ENCODE data around the gene SH3BP2. TPM values are rescaled to one million over a fixed set of nuclear protein-coding genes. Genes with fewer than 3 reads are reported as not detected.

Gene SH3BP2
- total RNA-seq, 2 experiments from 2014 or later: 69.3 to 78.2 TPM

DNA sequence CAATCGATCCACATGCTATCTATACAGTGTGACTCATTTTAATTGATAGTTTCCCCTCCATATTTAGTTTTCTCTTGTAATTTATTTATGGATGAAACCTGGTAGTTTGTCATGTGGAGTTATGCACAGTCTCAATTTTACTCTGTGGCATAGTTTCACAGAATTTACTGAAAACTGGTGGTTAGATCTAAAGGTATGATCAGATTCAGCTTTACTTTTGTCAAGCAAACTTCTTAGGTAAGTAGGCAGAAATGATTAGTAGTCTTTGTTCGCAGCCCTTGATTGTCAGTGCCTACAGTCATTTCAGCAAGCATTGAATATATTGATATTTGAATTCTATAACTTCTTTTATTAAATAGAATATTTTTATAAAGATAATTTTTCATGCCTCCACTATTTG is 53.3 kb downstream of the SH3BP2 start:
- Mint-ChIP-seq H3K27me3 (no peaks in the 10 kb centered on the region), H3K9me3 (no peaks in the 10 kb centered on the region), H3K4me3 (peak overlapping the region; percentile 89), H3K4me1 (peaks cover 58% of the 10 kb centered on the region), H3K36me3 (ENCODE audit: low read depth) (peaks cover 20% of the 10 kb centered on the region), H3K27ac (peak overlapping the region; percentile 15)
- DNase-seq: no peak
- ChIA-PET POLR2A (no interaction called here), CTCF (no interaction called here)

DNA sequence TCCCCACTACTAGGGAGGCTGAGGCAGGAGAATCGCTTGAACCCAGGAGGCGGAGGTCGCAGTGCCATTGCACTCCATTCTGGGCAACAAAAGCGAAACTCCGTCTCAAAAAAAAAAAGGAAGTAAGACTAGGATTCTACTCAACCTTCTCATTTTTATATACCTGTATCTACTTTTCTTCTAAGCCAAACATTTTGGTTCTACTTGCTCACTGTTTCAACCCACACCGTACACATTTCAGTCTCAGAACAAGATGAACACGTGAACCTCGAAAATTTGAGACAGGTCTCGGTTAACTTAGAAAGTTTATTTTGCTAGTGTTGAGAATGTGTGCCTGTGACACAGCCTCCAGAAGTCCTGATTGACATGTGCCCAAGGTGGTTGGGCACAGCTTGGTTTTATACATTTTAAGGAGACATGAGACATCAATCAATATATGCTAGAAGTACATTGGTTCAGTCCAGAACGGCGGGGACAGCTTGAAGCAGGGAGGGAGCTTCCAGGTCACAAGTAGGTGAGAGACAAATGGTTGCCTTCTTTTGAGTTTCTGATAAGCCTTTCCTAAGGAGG is 54.5 kb downstream of the SH3BP2 start:
- DNase-seq: no peak
- Mint-ChIP-seq H3K9me3 (no peaks in the 10 kb centered on the region), H3K27me3 (no peaks in the 10 kb centered on the region), H3K4me1 (peaks cover 66% of the 10 kb centered on the region), H3K27ac (no peak overlapping the region), H3K36me3 (ENCODE audit: low read depth) (peaks cover 18% of the 10 kb centered on the region), H3K4me3 (no peak overlapping the region)
- ChIA-PET CTCF (interaction anchor here (0.7 kb wide), 1 partner anchor 16 kb away, joined by 3 read pairs; no protein-coding TSS in a partner anchor), POLR2A (no interaction called here)

DNA sequence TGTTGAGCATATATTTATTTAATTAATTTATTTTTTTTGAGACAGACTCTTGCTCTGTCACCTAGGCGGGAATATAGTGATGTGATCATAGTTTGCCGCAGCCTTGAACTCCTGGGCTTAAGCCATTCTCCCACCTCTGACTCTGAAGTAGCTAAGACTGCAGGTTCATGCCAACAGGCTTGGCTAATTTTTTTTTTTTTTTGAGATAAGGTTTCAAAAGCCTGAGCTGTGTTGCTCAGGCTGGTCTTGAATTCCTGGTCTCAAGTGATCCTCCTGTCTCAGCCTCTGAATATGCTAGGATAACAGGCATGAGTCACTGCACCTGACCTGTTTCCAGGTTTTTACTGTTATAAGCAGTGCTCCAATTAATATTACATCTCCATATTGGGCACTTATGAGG is 55.6 kb downstream of the SH3BP2 start:
- CTCF ChIA-PET: interaction anchor here (0.6 to 1.0 kb wide), 2 partner anchors 85 to 197 kb away, joined by 3 read pairs; no protein-coding TSS in a partner anchor
- Mint-ChIP-seq H3K4me3 (no peak overlapping the region), H3K4me1 (peaks cover 65% of the 10 kb centered on the region), H3K27me3 (no peaks in the 10 kb centered on the region), H3K36me3 (ENCODE audit: low read depth) (peaks cover 16% of the 10 kb centered on the region), H3K9me3 (no peaks in the 10 kb centered on the region), H3K27ac (no peak overlapping the region)
- no peak for DNase-seq
- POLR2A ChIA-PET: no interaction called here

DNA sequence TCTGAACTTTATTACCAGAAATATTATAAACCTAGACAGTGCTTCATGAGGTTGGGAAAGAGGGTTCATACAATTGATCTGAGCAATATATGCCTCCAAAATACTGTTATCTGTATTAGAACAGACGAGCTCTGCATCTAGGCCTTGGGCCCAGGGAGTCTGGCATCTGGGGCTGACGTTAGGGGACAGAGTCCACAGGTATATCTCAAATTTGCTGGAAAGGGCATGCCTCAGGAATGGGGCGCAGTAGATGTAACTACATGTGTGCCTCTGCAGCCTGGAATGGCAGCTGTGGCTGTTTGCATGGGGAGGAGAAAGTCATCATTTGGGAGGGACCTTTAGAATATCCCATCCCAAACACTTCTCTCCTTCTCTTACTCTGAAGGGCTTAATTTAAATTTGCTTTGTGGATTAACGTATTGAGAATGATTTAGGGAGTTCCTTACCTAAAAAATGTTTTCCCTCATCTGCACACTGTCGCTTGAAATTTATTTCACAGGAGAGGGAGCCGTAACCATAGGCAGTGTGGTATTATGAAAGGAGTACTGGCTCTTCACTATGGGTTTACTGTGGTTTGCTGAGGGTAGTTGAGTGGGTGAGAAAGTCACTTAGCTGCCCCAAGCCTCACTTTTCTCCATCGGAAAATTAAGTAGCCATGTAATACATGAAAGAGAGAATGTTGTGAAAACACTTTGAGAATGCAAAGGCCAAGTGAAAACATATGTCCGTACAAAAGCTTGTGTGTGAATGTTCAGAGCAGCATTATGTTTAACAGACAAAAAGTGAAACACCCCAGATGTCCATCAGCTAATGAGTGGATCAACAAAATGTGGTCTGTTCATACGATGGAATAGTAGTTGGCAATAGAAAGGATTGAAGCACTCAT is 56.6 kb downstream of the SH3BP2 start:
- no peak for DNase-seq
- H3K9me3 Mint-ChIP-seq: no peaks in the 10 kb centered on the region
- no peak overlapping the region for H3K27ac Mint-ChIP-seq
- peaks cover 23% of the 10 kb centered on the region for H3K36me3 Mint-ChIP-seq (ENCODE audit: low read depth)
- ChIA-PET POLR2A (no interaction called here), CTCF (interaction anchor here (0.6 to 1.0 kb wide), 2 partner anchors 86 to 612 kb away, joined by 3 read pairs; no protein-coding TSS in a partner anchor)
- peaks cover 67% of the 10 kb centered on the region for H3K4me1 Mint-ChIP-seq
- H3K27me3 Mint-ChIP-seq: no peaks in the 10 kb centered on the region
- no peak overlapping the region for H3K4me3 Mint-ChIP-seq

DNA sequence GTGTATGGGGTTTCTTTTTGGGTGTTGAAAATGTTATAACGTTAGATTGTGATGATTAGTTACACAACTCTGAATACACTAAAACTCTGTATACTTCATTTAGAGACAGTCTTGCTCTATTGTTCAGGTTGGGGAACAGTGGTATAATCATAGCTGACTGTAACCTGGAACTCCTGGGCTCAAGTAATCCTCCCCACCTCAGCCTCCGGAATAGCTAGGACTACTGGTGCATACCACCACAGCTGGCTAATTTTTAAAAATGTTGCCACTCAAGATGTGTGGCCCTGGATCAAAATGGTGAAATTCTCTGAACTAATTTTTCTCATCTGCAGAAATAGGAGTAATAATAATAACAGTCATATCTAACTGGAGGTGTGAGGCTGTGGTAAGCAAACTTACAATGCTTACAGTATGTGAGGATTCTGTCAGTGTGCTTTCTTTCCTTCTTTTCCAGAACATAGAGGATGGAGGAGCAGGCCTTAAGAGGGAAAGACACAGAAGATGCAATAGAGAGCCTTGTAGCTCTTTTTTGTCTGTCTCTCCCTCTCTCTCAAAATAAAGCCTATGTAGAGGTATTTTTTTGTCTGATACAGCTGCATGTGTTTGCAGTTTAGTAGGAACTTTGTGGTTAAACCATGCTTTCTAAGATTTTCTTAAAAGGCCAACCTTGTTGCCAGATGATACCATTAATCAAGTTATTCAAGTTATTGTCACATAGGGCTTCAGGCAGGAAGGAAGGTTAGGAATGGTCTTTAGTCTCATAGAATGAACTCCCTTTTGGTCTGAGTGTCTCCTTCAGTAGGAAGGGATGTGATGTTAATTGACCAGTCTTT is 58.3 kb downstream of the SH3BP2 start:
- Mint-ChIP-seq H3K36me3 (ENCODE audit: low read depth) (peaks cover 25% of the 10 kb centered on the region), H3K27me3 (no peaks in the 10 kb centered on the region), H3K4me3 (no peak overlapping the region), H3K27ac (no peak overlapping the region), H3K4me1 (peaks cover 58% of the 10 kb centered on the region), H3K9me3 (peaks cover 2% of the 10 kb centered on the region)
- ChIA-PET CTCF (interaction anchor here (0.9 kb wide), 1 partner anchor 90 kb away, joined by 3 read pairs; no protein-coding TSS in a partner anchor), POLR2A (no interaction called here)
- no peak for DNase-seq

DNA sequence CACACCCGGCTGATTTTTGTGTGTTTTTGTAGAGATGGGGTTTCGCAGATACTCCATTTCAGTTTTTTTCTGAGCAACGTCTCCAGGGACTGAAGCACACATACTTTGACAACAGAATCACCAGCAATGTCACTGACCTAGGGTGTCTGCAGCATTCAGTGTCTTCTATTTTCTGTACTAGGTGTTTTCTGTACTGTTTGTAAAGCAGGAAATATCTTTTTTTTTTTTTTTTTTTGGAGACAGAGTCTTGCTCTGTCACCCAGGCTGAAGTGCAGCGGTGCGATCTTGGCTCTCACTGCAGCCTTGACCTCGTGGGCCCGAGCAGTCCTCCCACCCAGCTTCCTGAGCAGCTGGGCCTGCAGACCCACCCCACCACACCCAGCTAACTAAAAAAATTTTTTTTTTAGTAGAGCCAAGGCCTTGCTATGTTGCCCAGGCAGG is 59.6 kb downstream of the SH3BP2 start:
- H3K4me1 Mint-ChIP-seq: peaks cover 52% of the 10 kb centered on the region
- ChIA-PET POLR2A (no interaction called here), CTCF (interaction anchor here (0.8 to 1.0 kb wide), 3 partner anchors 42 to 109 kb away, joined by 3 to 4 read pairs (median 4); no protein-coding TSS in a partner anchor)
- DNase-seq: no peak
- peaks cover 30% of the 10 kb centered on the region for H3K36me3 Mint-ChIP-seq (ENCODE audit: low read depth)
- no peaks in the 10 kb centered on the region for H3K27me3 Mint-ChIP-seq
- H3K4me3 Mint-ChIP-seq: peak overlapping the region; percentile 34
- H3K27ac Mint-ChIP-seq: peak overlapping the region; percentile 73
- H3K9me3 Mint-ChIP-seq: peaks cover 3% of the 10 kb centered on the region

DNA sequence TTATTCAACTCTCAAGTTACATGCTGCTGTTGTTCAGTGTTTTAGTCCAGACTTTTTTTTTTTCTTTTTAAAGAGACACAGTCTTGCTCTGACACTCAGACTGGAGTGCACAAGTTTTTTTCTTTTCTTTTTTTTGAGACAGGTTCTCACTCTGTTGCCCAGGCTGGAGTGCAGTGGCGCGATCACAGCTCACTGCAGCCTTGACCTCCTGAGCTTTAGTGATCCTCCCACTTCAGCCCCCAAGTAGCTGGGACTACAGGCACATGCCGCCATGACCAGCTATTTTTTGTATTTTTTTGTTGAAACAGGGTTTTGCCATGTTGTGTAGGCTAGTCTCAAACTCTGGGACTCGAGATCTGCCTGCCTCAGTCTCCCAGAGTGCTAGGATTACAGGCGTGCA is 62.7 kb downstream of the SH3BP2 start:
- peaks cover 64% of the 10 kb centered on the region for H3K4me1 Mint-ChIP-seq
- no peak for DNase-seq
- ChIA-PET CTCF (no interaction called here), POLR2A (no interaction called here)
- H3K9me3 Mint-ChIP-seq: peaks cover 7% of the 10 kb centered on the region
- H3K4me3 Mint-ChIP-seq: no peak overlapping the region
- no peaks in the 10 kb centered on the region for H3K27me3 Mint-ChIP-seq
- peaks cover 45% of the 10 kb centered on the region for H3K36me3 Mint-ChIP-seq (ENCODE audit: low read depth)
- no peak overlapping the region for H3K27ac Mint-ChIP-seq

DNA sequence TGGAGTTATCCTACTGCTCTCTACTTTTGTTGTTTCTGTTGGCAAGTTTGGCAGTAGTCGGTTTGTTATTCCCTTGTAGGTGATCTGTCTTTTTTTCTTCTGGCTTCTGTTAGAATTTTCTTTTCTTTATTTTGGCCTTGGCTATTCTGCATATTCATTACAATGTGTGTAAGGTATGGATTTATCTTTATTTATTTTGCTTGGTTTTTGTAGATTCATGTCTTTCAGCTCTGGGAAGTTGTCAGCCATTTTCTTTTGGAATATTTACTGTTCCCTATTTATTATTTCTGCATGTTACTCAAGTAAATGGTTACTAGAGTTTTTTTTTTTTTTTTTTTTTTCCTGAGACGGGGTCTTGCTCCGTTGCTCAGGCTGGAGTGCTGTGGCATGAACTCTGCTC is 63.4 kb downstream of the SH3BP2 start:
- ChIA-PET CTCF (interaction anchor here (0.6 to 1.1 kb wide), 2 partner anchors 11 to 67 kb away, joined by 3 read pairs; no protein-coding TSS in a partner anchor), POLR2A (no interaction called here)
- Mint-ChIP-seq H3K27me3 (no peaks in the 10 kb centered on the region), H3K36me3 (ENCODE audit: low read depth) (peaks cover 50% of the 10 kb centered on the region), H3K4me3 (no peak overlapping the region), H3K9me3 (peaks cover 7% of the 10 kb centered on the region), H3K27ac (no peak overlapping the region), H3K4me1 (peaks cover 63% of the 10 kb centered on the region)
- DNase-seq: no peak

DNA sequence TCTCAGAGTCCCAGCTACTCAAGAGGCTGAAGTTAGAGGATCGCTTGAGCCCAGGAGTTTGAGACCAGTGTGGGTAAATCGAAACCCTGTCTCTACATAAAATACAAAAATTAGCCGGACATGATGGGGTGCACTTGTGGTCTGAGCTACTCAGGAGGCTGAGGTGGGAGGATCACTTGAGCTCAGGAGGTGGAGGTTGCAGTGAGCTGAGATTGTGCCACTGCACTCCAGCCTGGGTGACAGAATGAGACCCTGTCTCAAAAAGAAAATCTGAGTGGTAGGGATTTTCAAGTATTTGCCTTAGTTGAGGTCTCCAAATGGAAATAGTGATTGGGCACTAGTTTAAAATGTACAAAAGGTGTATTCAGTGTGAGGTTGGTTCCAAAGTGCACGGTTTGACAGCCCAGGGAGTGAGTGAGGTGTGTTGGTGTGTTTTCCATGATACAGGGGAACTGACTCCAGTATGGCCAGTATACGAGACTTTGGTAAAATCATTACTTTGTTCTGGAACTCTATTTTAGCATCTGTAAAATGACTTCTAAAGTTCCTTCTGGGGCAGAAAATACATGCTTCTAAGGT is 64.6 kb downstream of the SH3BP2 start:
- Mint-ChIP-seq H3K9me3 (peaks cover 7% of the 10 kb centered on the region), H3K4me1 (peaks cover 62% of the 10 kb centered on the region), H3K4me3 (no peak overlapping the region), H3K27ac (no peak overlapping the region), H3K36me3 (ENCODE audit: low read depth) (peaks cover 50% of the 10 kb centered on the region), H3K27me3 (no peaks in the 10 kb centered on the region)
- ChIA-PET POLR2A (no interaction called here), CTCF (interaction anchor here (0.9 to 1.7 kb wide), 3 partner anchors 10 to 56 kb away, joined by 3 read pairs; no protein-coding TSS in a partner anchor)
- no peak for DNase-seq

DNA sequence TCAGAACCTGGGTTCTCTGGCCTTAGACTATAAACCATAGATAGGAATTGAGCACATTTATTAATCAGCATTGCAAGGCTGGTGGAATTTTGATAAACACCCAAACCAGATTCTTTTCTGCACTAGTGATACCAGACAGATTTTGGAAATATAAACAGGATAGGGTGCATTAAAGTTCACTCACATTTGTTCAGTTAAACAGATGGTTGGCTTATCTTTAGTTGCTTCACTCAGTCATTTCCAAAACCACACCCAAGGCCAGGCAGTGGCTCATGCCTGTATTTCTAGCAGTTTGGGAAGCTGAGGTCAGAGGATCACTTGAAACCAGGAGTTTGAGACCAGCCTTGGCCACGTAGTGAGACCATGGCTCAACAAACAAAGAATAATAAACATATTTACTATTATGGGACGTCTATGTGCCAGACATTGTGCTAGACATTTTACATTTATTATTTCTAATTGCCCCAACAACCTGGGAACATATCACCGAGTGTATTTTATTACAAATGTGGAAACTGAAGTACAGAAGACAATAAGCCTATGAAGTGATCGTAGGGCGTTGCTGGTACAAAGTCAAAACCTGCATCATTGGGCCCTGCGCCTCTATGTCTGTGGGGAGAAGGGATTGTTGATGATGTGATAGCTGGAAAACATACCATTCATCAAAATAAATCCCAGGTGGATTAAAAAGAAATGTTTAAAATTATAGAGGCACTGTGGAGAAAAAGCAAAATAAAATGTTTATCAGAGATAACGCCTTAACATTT is 65.7 kb downstream of the SH3BP2 start:
- CTCF ChIA-PET: interaction anchor here (1.7 kb wide), 1 partner anchor 19 kb away, joined by 3 read pairs; no protein-coding TSS in a partner anchor
- Mint-ChIP-seq H3K27ac (no peak overlapping the region), H3K4me3 (no peak overlapping the region), H3K4me1 (peaks cover 61% of the 10 kb centered on the region), H3K36me3 (ENCODE audit: low read depth) (peaks cover 48% of the 10 kb centered on the region), H3K27me3 (no peaks in the 10 kb centered on the region), H3K9me3 (peaks cover 7% of the 10 kb centered on the region)
- no peak for DNase-seq
- POLR2A ChIA-PET: no interaction called here

DNA sequence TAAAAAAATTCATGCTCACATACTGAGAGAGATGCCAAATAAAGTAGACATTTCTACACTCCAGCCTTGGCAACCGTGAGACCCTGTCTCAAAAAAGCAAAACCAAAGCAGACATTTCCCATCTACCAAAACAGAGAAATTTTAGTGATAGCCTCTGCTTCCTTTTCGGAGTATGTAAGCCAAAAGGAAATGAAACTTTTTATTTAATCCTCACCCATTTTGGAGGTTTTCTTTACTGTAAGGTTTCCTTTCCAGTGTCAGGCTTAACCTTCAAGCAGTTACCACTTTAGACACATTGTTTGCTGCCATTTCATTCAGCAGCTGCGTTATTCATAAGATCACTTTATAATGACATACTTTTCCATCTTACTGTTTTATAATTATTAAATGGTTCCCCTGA is 66.6 kb downstream of the SH3BP2 start:
- Mint-ChIP-seq H3K36me3 (ENCODE audit: low read depth) (peaks cover 40% of the 10 kb centered on the region), H3K27ac (no peak overlapping the region)
- POLR2A ChIA-PET: no interaction called here

More for the DNA sequence above, 66.6 kb downstream of the SH3BP2 start:
- Mint-ChIP-seq H3K4me1 (peaks cover 63% of the 10 kb centered on the region), H3K9me3 (peaks cover 7% of the 10 kb centered on the region), H3K27me3 (no peaks in the 10 kb centered on the region), H3K4me3 (no peak overlapping the region)
- DNase-seq: no peak
- CTCF ChIA-PET: interaction anchor here (0.6 to 1.1 kb wide), 2 partner anchors 65 to 161 kb away, joined by 3 read pairs; no protein-coding TSS in a partner anchor
